GM12878 (cell line): Measurements from ENCODE around the gene KRI1. TPM values are rescaled to one million over a fixed set of nuclear protein-coding genes. Genes with fewer than 3 reads are reported as not detected.

Experiments used
- ATF7 ChIP-seq: fragments of 450-650 bp; IDR thresholded peaks from 2 replicates; pipeline ENCODE4 v1.6.1; 2016; ENCODE audit warnings: low read depth, mild to moderate bottlenecking
- BHLHE40 ChIP-seq, 2 experiments: fragments of 450-650 bp in 1 of 2; IDR thresholded peaks; 2 replicates each; pipeline ENCODE4 v1.6.1; 2011 to 2017; ENCODE audit warnings: low read depth in 2 of 2, borderline replicate concordance in 1 of 2, improper control_type of control experiment in 1 of 2, low read length in 1 of 2, mild to moderate bottlenecking in 1 of 2
- CREM ChIP-seq: IDR thresholded peaks from 2 replicates; pipeline ENCODE4 v1.6.1; 2014; ENCODE audit warnings: antibody characterized with exemption, low read depth
- EP300 ChIP-seq, 2 experiments: fragments of 150-350 bp in 1 of 2; IDR thresholded peaks; 2 replicates each; pipeline ENCODE4 v1.6.1; 2011 to 2012; ENCODE audit warnings: low read depth in 2 of 2, low read length in 2 of 2, borderline replicate concordance in 1 of 2, improper control_type of control experiment in 1 of 2, inconsistent platforms in 1 of 2; ENCODE audit not compliant: control insufficient read depth in 1 of 2
- GATAD2B ChIP-seq: fragments of 450-650 bp; conservative IDR thresholded peaks from 2 replicates; pipeline ENCODE4 v1.6.1; 2017; ENCODE audit warnings: low read depth, mild to moderate bottlenecking, moderate library complexity
- IRF3 ChIP-seq: fragments of 450-650 bp; IDR thresholded peaks from 2 replicates; pipeline ENCODE4 v1.6.1; 2014; ENCODE audit warnings: mild to moderate bottlenecking
- MLLT1 ChIP-seq: fragments of 450-650 bp; IDR thresholded peaks from 2 replicates; pipeline ENCODE4 v1.6.1; 2016; ENCODE audit warnings: mild to moderate bottlenecking
- RUNX3 ChIP-seq: IDR thresholded peaks from 2 replicates; pipeline ENCODE4 v1.6.1; 2012; ENCODE audit warnings: low read length, inconsistent platforms
- SMC3 ChIP-seq: IDR thresholded peaks from 2 replicates; pipeline ENCODE4 v1.6.1; 2011; ENCODE audit warnings: low read length, improper control_type of control experiment, borderline replicate concordance
- SPI1 ChIP-seq: IDR thresholded peaks from 2 replicates; pipeline ENCODE4 v1.6.1; 2011; ENCODE audit warnings: low read depth, mild to moderate bottlenecking, low read length, moderate library complexity, borderline replicate concordance; ENCODE audit not compliant: insufficient read depth
- YY1 ChIP-seq: IDR thresholded peaks from 2 replicates; pipeline ENCODE4 v1.6.1; 2011; ENCODE audit warnings: low read depth, mild to moderate bottlenecking, low read length
- ZNF274 ChIP-seq: IDR thresholded peaks from one replicate; pipeline ENCODE4 v1.8.0; 2011; ENCODE audit not compliant: insufficient read length, insufficient read depth
- polyA plus RNA-seq, 11 experiments: library from polyadenylated mRNA; depleted of rRNA in 4 of 11; unstranded in 6 of 11; stranded (reverse) in 5 of 11; fragments of >200 nt; fragmentation: Nextera tagmentation in 4 of 11; fragmentation: Illumina TruSeq in 1 of 11; extraction: Ambion mirVana in 4 of 11; extraction: Trizol in 1 of 11; gene quantifications; 1 replicate in 1 of 11; 2 replicates in 10 of 11; pipeline versions ENCODE4 v1.2.1 to v1.2.3, GENCODE V29; 2011 to 2016; ENCODE audit warnings: inconsistent platforms in 2 of 11, missing spikeins in 2 of 11, low read depth in 1 of 11
- total RNA-seq, 4 experiments: library from RNA; depleted of rRNA in 3 of 4; stranded (reverse); fragments of >200 nt in 3 of 4; fragmentation: Illumina TruSeq in 1 of 4; extraction: Trizol in 1 of 4; gene quantifications; 2 replicates each; pipeline versions ENCODE4 v1.2.1 to v1.2.3, GENCODE V29; 2013 to 2021
- TF ChIP-seq, protein P1 (sequence below): IDR thresholded peaks from 2 replicates; pipeline ENCODE4 v1.6.1; 2012; ENCODE audit warnings: improper control_type of control experiment, low read depth, low read length; ENCODE audit not compliant: insufficient replicate concordance
- TF ChIP-seq, protein P2 (sequence below): fragments of 450-650 bp; IDR thresholded peaks from 2 replicates; pipeline ENCODE4 v1.6.1; 2016; ENCODE audit warnings: mild to moderate bottlenecking, moderate library complexity, borderline replicate concordance
- TF ChIP-seq, protein P3 (sequence below): IDR thresholded peaks from 2 replicates; pipeline ENCODE4 v1.6.1; 2012; ENCODE audit warnings: low read depth, low read length, improper control_type of control experiment

Gene KRI1
- total and polyA plus RNA-seq, 10 of the 15 experiments (the other 5 are each of a cell fraction or from before 2014, with no cell fraction given): 0.98 to 42.5 (median 24.7) TPM

DNA sequence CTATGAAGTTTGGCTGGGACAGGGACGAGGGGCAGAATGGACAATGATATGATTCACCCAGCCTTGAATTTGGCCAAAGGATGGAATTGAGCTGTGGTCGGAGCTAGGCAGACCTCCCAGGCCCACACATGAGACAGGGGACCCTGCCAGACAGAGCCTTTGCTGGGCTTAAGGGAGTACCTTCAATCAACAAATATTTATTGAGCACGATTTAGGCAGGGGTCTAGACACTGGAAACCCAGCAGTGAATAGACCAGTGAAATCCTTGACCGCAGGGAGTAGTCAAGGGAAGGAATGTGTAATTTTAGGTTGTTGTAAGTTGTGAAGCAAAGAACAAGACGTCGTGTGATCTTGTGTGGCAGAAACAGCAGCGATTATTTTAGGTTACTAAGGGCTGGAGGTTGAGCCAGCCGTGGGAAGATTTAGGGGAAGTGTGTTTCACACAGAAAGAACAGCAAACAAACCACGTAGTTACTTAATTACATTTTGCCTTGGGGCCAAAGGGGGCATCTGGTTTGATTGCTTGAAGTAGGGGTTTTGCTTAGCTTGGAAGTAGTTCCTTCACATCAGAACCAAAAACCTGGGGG, 38.2 kb upstream of the KRI1 start (continued):
- TF ChIP-seq, protein P1, sequence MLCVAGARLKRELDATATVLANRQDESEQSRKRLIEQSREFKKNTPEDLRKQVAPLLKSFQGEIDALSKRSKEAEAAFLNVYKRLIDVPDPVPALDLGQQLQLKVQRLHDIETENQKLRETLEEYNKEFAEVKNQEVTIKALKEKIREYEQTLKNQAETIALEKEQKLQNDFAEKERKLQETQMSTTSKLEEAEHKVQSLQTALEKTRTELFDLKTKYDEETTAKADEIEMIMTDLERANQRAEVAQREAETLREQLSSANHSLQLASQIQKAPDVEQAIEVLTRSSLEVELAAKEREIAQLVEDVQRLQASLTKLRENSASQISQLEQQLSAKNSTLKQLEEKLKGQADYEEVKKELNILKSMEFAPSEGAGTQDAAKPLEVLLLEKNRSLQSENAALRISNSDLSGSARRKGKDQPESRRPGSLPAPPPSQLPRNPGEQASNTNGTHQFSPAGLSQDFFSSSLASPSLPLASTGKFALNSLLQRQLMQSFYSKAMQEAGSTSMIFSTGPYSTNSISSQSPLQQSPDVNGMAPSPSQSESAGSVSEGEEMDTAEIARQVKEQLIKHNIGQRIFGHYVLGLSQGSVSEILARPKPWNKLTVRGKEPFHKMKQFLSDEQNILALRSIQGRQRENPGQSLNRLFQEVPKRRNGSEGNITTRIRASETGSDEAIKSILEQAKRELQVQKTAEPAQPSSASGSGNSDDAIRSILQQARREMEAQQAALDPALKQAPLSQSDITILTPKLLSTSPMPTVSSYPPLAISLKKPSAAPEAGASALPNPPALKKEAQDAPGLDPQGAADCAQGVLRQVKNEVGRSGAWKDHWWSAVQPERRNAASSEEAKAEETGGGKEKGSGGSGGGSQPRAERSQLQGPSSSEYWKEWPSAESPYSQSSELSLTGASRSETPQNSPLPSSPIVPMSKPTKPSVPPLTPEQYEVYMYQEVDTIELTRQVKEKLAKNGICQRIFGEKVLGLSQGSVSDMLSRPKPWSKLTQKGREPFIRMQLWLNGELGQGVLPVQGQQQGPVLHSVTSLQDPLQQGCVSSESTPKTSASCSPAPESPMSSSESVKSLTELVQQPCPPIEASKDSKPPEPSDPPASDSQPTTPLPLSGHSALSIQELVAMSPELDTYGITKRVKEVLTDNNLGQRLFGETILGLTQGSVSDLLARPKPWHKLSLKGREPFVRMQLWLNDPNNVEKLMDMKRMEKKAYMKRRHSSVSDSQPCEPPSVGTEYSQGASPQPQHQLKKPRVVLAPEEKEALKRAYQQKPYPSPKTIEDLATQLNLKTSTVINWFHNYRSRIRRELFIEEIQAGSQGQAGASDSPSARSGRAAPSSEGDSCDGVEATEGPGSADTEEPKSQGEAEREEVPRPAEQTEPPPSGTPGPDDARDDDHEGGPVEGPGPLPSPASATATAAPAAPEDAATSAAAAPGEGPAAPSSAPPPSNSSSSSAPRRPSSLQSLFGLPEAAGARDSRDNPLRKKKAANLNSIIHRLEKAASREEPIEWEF: peak; percentile 77
- TF ChIP-seq YY1 (no peak), SPI1 (peak; percentile 83), RUNX3 (peak; percentile 26), BHLHE40 (IDR thresholded peaks at IDR 0.05; ENCODE audit: borderline replicate concordance in 1 of 2, low read depth in 2 of 2, low read length in 1 of 2) (peak in 1 of 2 experiments; percentile 43; a peak in 1 of 4 replicates), GATAD2B (0 out of 2 replicates have a peak, but pooled peaks have one; percentile 65), ATF7 (peak; percentile 64; the same call in 1 of the 2 replicates), EP300 (IDR thresholded peaks at IDR 0.05; ENCODE audit: borderline replicate concordance in 1 of 2, control insufficient read depth in 1 of 2, low read depth in 2 of 2, low read length in 2 of 2) (0 out of 4 replicates have a peak, but pooled peaks of 1 of the 2 experiments have one; percentile 14), MLLT1 (no peak), IRF3 (no peak), SMC3 (no peak), ZNF274 (no peak), CREM (no peak)
- TF ChIP-seq, protein P2, sequence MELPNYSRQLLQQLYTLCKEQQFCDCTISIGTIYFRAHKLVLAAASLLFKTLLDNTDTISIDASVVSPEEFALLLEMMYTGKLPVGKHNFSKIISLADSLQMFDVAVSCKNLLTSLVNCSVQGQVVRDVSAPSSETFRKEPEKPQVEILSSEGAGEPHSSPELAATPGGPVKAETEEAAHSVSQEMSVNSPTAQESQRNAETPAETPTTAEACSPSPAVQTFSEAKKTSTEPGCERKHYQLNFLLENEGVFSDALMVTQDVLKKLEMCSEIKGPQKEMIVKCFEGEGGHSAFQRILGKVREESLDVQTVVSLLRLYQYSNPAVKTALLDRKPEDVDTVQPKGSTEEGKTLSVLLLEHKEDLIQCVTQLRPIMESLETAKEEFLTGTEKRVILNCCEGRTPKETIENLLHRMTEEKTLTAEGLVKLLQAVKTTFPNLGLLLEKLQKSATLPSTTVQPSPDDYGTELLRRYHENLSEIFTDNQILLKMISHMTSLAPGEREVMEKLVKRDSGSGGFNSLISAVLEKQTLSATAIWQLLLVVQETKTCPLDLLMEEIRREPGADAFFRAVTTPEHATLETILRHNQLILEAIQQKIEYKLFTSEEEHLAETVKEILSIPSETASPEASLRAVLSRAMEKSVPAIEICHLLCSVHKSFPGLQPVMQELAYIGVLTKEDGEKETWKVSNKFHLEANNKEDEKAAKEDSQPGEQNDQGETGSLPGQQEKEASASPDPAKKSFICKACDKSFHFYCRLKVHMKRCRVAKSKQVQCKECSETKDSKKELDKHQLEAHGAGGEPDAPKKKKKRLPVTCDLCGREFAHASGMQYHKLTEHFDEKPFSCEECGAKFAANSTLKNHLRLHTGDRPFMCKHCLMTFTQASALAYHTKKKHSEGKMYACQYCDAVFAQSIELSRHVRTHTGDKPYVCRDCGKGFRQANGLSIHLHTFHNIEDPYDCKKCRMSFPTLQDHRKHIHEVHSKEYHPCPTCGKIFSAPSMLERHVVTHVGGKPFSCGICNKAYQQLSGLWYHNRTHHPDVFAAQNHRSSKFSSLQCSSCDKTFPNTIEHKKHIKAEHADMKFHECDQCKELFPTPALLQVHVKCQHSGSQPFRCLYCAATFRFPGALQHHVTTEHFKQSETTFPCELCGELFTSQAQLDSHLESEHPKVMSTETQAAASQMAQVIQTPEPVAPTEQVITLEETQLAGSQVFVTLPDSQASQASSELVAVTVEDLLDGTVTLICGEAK: no peak
- TF ChIP-seq, protein P3, sequence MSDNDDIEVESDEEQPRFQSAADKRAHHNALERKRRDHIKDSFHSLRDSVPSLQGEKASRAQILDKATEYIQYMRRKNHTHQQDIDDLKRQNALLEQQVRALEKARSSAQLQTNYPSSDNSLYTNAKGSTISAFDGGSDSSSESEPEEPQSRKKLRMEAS: no peak
